Upper lobe of left lung (tissue), 4 donors: ENCODE results near the gene STOX2.

Source experiments
- CTCF ChIP-seq, 6 experiments: fragments of 450-650 bp in 4 of 6; fragments of 200-600 bp in 2 of 6; sonication (generic) in 2 of 6; IDR thresholded peaks; one replicate each; pipeline ENCODE4 v1.5.1; 2016 to 2019; ENCODE audit warnings: antibody characterized with exemption in 6 of 6
- EP300 ChIP-seq, 4 donors: sonication (generic); formaldehyde crosslinking; IDR thresholded peaks; one replicate each; pipeline ENCODE4 v1.5.1; 2017; ENCODE audit warnings: antibody characterized with exemption in 4 of 4, control low read depth in 2 of 4
- POLR2A ChIP-seq, 4 donors: fragments of 450-650 bp; IDR thresholded peaks; one replicate each; pipeline ENCODE4 v1.5.1; 2016 to 2017; ENCODE audit warnings: antibody characterized with exemption in 4 of 4, mild to moderate bottlenecking in 2 of 4
- POLR2AphosphoS5 ChIP-seq, 2 donors: sonication (generic); formaldehyde crosslinking; IDR thresholded peaks; one replicate each; pipeline ENCODE4 v1.5.1; 2017; ENCODE audit warnings: antibody characterized with exemption in 2 of 2

GRCh38 chr4:184061582-184061981 is 156.5 kb downstream of the STOX2 start:
- TF ChIP-seq CTCF (IDR thresholded peaks at IDR 0.05) (no peak), POLR2A (IDR thresholded peaks at IDR 0.05) (no peak), EP300 (IDR thresholded peaks at IDR 0.05) (no peak), POLR2AphosphoS5 (IDR thresholded peaks at IDR 0.05) (no peak)
